ENCODE results near the gene SDR9C7.
"Not testable (repeated sequence)": the region's sequence is repeated elsewhere in the genome, so short reads cannot be mapped to it uniquely, and the experiment has no call there.

The SDR9C7 gene

DNA sequence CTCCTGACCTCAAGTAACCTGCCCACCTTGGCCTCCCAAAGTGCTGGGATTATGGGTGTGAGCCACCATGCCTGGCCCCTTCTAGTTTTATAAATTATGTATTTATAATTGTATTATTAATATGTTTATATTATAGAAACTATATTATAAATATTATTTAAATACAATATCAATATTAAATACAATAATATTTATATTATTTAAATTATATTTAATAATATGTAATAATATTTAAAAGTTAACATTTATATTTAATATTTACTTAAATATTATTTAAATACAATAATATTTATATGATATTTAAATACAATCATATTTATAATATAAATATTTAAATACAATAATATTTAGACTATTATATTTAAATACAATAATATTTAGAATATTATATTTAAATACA lies 20.0 kb downstream of the SDR9C7 start:
- no peak for DNase-seq

DNA sequence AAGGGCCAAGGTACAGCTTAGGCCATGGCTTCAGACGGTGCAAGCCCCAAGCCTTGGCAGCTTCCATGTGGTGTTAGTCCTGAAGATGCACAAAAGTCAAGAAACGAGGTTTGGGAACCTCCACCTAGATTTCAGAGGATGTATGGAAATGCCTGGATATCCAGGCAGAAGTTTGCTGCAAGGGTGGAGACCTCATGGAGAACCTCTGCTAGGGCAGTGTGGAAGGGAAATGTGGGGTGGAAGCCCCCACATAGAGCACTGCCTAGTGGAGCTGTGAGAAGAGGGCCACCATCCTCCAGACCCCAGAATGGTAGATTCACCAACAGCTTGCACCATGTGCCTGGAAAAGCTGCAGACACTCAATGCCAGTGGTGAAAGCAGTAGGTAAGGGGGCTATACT lies 24.8 kb downstream of the SDR9C7 start:
- DNase-seq: not testable (repeated sequence)

DNA sequence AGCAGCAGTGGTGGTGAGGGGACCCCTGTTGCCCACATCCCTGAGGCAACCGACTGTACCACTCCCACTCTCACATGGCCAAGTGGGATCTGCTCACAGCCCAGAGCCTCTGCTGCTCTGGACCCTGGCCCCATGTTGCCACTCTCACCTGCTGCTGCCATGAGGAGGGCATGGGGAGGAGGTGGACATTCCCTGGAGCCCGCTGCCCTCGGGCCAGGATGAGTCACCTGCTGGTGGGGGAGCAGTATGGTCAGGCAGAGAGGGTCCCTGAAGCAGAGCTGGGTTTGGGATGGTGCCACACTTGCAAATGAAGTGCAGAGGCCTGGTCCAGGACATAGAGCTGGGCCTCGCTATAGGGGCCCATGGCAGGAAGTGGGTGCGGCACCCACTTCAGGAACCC lies 26.1 kb downstream of the SDR9C7 start:
- no peak for DNase-seq

DNA sequence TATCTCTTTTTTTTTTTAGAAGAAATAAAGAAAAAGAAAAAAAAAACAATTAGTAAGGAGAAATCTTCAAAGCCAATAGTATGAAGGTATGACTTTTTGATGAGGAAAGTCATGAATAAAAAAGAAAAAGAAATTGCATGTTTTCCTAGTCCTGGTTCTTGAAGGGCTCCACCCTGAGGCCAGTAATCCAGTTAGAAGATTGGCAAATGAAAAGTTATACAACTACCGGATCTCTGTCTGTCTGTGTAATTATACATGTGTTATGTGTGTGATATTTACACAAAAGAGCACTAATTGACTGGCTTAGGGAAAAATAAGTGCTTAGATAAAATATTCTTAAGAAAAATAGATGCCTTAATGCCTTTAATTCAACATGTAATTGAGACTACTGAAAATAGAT lies 28.4 kb downstream of the SDR9C7 start:
- no peak for DNase-seq

DNA sequence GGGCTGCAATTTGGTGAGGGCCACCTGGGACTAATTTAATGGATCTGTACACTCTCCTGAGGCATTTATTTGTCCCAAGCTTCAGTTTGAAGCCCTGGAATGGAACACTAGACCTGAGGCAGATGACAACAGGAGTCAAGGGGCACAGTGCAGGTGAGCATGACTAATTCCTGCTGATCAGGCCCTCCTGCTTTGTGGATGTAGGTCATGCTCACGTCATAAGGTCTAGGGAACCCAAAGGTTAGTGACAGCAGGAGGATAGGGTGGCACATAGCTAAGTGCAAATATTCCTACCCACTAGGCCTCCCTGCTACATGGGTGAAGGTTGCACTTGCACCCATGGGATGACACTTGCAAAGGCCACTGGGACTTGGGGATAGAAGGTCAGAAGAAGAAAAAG lies 30.8 kb downstream of the SDR9C7 start:
- no peak for DNase-seq

DNA sequence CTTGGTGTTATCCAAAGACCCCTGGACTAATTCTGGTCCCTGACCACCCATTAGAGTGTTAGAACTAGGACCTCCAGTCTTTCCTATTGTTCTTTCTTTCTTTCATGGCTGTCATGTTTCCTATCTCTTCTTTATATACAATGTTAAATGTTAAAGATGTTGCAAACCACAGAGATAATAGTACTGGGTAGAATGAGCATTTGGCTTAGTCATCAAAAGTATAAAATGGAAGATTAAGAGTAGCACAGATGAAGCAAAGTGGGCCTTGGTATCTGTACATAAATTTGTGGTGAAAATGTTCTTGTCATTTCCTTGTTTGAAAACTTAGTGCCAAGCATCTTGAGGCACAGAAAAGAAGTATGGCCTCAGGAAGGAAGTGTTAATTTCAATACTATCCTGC lies 32.9 kb downstream of the SDR9C7 start:
- not testable (repeated sequence) for DNase-seq

DNA sequence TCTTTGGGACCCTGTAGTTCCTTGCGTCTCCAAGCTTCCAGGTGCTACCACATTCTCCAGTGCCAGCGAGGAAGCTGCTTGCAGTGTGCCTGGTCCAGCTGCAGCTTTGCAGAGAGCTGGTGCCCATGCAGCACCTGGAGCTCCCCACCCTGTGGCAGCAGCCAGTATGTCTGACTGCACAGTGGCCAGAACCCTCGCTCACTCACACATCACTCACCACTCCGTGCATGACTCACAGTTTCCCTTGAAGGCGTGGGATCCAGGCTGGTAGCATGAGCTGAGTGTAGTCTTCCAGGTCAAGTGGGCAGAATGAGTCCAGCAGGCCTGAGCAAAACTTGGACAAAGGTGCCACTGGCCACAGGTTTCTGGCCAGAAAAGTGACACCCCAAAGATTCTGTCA lies 33.6 kb downstream of the SDR9C7 start:
- DNase-seq: no peak

DNA sequence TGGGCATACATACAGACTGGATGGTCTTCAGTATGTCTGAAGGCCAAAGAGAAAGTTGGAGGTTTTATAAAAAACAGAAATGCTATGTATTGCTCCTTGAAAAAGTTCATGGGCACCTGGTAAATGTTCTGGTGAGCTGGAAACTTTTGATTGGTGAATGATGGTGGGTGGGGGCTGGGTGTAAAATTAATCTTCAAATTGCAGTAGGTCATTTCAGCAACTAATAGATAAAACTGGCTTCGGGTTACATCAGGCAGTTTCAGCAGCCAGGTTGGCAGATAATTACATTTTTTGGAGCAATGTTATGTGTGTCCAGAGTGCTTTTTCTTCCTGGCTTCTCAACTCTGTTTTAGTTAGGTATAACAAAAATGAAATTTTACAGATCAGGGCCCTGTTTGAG lies 35.3 kb downstream of the SDR9C7 start:
- DNase-seq: no peak

DNA sequence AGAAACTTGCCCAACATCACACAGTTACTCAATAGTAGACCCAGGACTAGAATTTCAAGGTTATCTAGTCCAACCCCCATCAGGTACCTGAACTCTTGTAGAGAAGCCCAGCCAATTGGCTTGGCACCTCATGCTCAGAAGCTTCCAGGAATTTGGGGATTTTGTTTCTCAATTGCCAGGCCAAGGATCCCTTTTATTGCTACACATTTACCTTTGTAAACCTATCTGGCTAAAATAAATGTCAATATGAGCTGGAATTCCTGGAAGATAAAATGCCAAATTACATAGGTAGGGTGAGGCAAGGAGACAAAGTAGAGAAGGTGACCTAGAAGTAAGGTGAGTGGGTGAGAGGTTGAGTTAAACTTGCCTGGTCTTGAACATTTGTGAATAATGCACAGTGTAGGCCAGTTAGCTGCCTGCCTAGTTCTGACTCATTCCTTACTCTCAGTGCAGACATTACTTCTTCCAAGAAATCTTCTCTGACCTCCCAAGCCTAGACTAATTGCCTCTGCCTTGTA lies 36.3 kb downstream of the SDR9C7 start:
- DNase-seq: no peak

DNA sequence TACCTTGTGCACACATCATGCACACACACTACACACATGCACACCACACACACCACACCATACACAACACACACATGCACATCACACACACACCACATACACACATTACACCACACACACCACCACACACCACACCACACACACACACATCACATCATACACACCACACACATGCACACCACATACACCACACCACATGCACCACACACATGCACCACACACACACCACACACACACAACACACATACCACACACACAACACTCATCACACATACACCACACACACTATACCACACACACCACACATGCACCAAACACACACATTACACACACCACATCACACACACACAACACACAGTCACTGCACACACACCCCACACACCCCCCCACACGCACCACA lies 38.1 kb downstream of the SDR9C7 start:
- DNase-seq: no peak

DNA sequence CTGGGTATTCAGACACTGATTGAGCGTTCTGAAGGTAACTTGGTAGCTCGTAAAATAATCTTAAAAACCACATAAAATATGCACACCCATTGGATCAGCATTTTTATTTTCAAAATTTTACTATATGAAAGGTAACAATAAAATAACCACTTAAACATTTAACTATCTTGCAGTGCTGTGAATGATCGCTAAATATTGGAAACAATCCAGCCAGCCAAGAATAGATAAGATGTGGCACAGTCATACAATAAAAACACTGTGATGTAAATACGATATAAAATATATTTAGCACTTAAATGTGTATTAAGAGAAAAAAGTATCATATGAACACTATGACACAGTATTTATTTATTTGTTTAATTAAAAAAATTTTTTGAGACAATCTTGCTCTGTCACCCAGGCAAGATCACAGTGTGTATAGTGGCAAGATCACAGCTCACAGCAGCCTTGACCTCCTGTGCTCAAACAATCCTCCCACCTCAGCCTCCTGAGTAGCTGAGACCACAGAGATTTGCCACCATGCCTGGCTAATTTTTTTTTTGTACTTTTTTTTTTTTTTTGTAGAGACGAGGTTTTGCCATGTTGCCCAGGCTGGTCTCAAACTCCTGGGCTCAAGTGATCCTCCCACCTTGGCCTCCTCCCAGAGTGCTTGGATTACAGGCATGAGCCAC lies 39.4 kb downstream of the SDR9C7 start:
- DNase-seq: no peak

DNA sequence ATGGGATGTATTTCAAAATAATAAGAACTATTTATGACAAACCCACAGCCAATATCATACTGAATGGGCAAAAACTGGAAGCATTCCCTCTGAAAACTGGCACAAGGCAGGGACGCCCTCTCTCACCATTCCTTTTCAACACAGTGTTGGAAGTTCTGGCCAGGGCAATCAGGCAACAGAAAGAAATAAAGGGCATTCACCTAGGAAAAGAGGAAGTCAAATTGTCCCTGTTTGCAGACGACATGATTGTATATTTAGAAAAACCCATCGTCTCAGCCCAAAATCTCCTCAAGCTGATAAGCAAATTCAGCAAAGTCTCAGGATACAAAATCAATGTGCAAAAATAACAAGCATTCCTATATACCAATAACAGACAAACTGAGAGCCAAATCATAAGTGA lies 42.3 kb downstream of the SDR9C7 start:
- not testable (repeated sequence) for DNase-seq

DNA sequence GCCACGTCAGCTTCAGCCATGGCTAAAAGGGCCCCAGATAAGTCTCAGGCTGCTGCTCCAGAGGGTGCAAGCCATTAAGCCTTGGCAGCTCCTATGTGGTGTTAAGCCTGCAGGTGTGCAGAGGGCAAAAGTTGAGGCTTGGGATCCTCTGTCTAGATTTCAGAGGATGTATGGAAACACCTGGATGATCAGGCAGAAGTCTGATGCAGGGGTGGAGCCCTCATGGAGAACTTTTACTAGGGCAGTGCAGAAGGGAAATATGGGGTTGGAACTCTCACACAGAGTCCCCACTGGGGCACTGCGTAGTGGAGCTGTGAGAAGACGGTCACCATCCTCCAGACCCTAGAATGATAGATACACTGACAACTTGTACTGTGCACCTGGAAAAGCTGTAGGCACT lies 47.9 kb downstream of the SDR9C7 start:
- no peak for DNase-seq

DNA sequence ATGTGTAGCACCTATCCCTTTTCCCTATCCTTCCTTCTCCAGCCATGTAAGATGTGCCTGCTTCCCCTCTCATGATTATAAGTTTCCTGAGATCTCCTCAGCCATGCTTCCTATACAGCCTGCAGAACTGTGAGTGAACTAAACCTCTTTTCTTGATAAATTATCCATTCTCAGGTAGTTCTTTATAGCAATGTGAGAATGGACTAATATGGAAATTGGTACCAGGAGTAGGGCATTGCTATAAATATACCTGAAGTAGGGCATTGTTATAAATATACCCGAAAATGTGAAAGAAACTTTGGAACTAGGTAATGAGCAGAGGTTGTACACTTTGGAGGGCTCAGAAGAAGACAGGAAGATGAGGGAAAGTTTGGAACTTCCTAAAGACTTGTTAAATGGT lies 48.9 kb downstream of the SDR9C7 start:
- no peak for DNase-seq

DNA sequence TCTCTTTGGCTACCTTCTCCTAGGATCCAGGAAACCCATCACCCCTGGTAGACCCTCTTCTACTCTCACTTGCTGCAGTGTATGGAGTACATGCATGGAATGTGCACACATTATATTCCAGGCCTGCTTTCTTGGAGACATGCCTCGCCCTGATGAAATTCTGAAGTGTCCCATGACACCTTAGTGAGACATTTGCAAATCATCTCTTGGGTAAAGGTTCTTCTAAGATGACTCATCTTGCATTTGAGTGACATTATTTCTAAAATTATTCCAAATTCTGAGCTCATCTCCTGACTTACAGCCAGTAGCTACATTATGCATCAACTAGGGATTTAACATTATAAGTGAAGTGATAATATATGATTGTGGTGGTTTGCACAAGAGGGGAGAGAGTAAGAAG lies 49.8 kb downstream of the SDR9C7 start:
- no peak for DNase-seq

DNA sequence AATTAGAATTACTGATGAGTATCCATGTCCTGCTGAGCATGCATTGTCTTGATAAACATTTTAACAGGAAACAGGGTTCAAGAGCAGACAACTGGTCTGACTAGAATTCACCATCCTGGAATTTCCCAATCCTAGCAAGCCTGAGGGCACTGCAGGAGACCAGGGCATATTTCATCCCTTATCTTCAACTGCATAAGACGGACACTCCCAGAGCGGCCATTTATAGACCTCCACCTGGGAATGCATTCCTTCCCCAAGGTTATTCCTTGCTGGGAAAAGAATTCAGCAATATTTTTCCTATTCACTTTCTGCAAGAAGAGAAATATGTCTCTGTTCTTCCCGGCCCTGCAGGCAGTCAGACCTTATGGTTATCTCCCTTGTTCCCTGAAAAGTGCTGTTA lies 51.8 kb downstream of the SDR9C7 start:
- DNase-seq: not testable (repeated sequence)

DNA sequence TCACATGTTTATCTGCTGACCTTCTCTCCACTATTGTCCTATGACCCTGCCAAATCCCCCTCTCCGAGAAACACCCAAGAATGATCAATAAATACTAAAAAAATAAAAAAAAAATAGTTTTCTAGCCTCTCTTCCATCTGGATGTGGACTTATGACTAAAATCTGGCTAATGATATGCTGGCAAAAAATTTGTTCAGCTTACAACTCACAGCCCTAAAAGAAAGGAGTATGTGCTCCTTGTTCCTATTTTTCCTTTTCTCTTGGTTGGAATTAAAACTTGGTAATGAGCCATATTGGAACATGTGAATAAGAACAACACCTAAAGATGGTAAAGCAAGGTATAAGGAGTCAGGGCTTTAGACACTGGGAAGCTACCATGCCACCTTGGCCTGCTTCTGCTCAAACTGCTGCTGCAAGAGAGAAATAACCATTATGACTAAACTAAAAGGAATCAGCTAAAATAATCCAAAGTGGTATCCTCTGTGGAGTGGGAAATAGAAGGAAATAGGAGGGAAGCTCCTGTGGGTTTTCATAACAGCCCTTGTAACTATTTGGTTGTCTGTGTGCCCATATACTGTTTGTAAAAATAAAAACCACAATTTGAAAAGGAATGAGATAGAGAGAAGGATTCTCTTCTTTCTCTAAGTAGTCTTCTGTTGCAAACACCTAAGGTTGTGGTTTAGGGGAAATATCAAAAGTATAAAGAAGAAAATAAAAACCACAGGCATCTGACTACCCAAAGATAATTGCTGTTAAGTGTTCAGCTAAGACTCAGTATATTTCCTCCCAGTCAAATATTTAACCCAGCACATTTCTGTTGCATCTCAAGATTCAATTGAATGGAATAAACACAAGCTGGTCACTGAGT lies 53.8 kb downstream of the SDR9C7 start:
- DNase-seq: no peak

DNA sequence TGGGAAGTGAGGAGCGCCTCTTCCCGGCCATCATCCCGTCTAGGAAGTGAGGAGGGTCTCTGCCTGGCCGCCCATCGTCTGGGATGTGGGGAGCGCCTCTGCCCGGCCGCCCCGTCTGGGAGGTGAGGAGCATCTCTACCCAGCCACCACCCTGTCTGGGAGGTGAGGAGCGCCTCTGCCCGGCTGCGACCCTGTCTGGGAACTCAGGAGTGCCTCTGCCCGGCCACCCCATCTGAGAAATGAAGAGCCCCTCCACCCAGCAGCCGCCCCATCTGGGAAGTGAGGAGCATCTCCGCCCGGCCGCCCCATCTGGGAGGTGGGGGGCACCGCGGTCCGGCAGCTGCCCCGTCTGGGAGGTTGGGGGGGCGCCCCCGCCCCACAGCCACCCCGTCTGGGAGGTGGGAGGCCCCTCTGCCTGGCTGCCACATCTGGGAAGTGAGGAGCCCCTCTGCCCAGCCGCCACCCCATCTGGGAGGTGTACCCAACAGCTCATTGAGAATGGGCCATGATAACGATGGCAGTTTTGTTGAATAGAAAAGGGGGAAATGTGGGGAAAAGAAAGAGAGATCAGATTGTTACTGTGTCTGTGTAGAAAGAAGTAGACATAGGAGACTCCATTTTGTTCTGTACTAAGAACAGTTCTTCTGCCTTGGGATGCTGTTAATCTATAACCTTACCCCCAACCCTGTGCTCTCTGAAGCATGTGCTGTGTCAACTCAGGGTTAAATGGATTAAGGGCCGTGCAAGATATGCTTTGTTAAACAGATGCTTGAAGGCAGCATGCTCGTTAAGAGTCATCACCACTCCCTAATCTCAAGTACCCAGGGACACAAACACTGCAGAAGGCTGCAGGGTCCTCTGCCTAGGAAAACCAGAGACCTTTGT lies 54.7 kb downstream of the SDR9C7 start:
- DNase-seq: not testable (repeated sequence)

DNA sequence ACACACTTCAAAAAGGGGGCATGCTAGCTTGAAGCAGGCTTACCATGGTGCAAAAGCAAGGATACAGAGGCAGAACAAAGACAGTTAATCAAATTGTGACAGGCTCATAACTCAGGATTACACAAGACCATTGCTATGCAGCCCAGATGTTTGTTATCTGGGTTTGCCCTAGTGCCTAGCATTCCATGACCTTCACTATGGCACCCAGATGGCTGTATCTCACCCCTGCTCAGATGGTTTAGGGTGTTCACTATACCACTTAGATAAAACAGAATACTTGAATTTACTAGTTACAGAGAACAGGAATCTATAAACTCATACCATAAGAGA lies 56.2 kb downstream of the SDR9C7 start:
- DNase-seq: no peak

DNA sequence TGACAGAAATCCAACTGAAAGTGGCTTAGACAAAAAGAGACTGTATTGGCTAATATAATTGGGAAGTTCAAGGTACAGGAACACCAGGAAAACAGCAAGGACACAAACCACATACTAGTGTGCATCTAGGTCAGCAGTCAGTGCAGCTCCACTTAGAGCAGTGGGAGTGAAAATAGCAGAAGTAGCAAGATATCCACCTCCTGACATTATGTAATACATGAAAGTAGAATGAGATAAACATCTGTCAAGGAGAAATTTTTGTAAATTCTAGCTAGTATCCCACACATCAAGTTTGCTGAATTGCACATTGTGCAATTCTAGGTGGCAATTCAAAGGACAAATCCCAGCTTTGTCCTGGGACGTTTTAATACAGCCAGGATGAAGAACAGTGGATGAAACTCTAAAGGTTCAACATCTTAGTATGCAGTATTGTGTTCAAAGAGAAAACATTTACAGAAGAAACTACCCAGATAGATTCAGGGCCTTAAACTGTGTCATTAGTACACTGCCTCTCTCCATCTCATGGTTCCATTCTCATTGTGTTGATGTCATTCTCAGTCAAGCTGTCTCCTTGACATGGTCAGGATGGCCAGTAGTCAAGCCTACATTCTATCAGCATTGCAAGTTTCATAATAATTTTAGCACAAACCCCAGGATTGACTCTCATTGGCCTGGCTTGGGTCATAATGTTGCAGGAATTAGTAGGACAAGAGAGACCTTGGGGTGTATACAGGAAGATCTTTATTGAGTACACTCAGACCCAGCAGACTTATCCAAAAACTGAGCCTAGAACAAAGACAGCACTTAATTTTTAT lies 56.8 kb downstream of the SDR9C7 start:
- no peak for DNase-seq

DNA sequence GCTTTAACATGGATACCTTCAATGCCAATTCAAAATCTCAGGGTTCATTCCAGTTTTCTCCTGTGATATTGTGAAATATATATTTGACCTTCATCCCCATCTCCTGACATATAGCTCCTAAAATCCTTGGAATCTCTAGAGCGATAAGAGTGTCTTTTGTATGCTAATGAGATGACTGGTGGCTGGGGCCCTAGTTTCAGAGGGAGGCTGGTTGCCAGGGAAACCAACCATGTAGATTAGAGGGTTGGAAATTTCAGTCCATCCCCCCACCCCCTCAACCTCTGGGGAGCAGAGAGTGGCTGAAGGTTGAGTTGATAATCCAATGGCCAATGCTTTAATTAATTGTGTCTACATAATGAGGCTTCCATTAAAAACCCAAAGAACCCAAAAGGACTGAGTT lies 59.4 kb downstream of the SDR9C7 start:
- DNase-seq: no peak

DNA sequence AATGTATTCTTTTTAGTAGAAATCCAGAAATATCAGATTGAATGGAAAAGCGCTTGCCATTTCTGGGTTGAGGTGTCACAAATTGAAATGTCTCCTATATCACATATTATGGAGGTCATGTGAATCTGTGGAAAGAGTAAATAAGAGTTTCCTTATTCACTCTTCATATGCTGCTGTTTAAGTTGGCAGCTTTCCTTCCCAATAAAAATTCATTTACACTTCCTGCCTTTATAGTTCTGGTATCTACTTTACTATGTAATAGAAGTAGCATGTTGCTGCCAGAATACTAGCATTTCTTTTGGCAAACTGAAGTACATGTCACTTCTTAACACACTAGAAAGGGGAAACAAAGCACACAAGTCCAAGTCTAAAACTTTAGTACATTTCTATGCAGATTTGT lies 60.8 kb downstream of the SDR9C7 start:
- DNase-seq: no peak
